Measurements from ENCODE around the gene PCDH15. TPM values are rescaled to one million over a fixed set of nuclear protein-coding genes. Genes with fewer than 3 reads are reported as not detected.
"Not testable (repeated sequence)": the region's sequence is repeated elsewhere in the genome, so short reads cannot be mapped to it uniquely, and the experiment has no call there.

Gene PCDH15
- total RNA-seq, 1 donor from 2014 or later, result not detected

- no peaks in the 10 kb centered on the region for H3K27me3 Mint-ChIP-seq (ENCODE audit: low read depth)
- DNase-seq (ENCODE audit: low spot score), result no peak
- TF ChIP-seq, protein P1, sequence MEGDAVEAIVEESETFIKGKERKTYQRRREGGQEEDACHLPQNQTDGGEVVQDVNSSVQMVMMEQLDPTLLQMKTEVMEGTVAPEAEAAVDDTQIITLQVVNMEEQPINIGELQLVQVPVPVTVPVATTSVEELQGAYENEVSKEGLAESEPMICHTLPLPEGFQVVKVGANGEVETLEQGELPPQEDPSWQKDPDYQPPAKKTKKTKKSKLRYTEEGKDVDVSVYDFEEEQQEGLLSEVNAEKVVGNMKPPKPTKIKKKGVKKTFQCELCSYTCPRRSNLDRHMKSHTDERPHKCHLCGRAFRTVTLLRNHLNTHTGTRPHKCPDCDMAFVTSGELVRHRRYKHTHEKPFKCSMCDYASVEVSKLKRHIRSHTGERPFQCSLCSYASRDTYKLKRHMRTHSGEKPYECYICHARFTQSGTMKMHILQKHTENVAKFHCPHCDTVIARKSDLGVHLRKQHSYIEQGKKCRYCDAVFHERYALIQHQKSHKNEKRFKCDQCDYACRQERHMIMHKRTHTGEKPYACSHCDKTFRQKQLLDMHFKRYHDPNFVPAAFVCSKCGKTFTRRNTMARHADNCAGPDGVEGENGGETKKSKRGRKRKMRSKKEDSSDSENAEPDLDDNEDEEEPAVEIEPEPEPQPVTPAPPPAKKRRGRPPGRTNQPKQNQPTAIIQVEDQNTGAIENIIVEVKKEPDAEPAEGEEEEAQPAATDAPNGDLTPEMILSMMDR (IDR thresholded peaks at IDR 0.05), result no peak
Observed at GRCh38 chr10:54441275-54441674, 359.8 kb downstream of the PCDH15 start.

GRCh38 chr10:54434782-54435181 lies 366.2 kb downstream of the PCDH15 start:
- Mint-ChIP-seq H3K4me3 (ENCODE audit: unreplicated experiment) (no peak overlapping the region), H3K27me3 (ENCODE audit: low read depth) (no peaks in the 10 kb centered on the region)

More at GRCh38 chr10:54441275-54441674, 359.8 kb downstream of the PCDH15 start:
- Mint-ChIP-seq H3K27ac (ENCODE audit: unreplicated experiment) (no peak overlapping the region), H3K36me3 (ENCODE audit: low read depth) (no peaks in the 10 kb centered on the region), H3K4me1 (ENCODE audit: low read depth) (no peaks in the 10 kb centered on the region), H3K4me3 (ENCODE audit: unreplicated experiment) (no peak overlapping the region), H3K9me3 (ENCODE audit: low read depth) (no peaks in the 10 kb centered on the region)

GRCh38 chr10:54415483-54415882 lies 385.5 kb downstream of the PCDH15 start:
- TF ChIP-seq, protein P1 (IDR thresholded peaks at IDR 0.05), result peak; percentile 60
- no peaks in the 10 kb centered on the region for H3K36me3 Mint-ChIP-seq (ENCODE audit: low read depth)
- no peak overlapping the region for H3K27ac Mint-ChIP-seq (ENCODE audit: unreplicated experiment)
- no peaks in the 10 kb centered on the region for H3K9me3 Mint-ChIP-seq (ENCODE audit: low read depth)
- H3K4me1 Mint-ChIP-seq (ENCODE audit: low read depth), result no peaks in the 10 kb centered on the region
- H3K27me3 Mint-ChIP-seq (ENCODE audit: low read depth), result no peaks in the 10 kb centered on the region
- no peak overlapping the region for H3K4me3 Mint-ChIP-seq (ENCODE audit: unreplicated experiment)
- DNase-seq (ENCODE audit: low spot score), result no peak

More at GRCh38 chr10:54434782-54435181, 366.2 kb downstream of the PCDH15 start:
- Mint-ChIP-seq H3K4me1 (ENCODE audit: low read depth) (no peaks in the 10 kb centered on the region), H3K36me3 (ENCODE audit: low read depth) (no peaks in the 10 kb centered on the region), H3K9me3 (ENCODE audit: low read depth) (peaks cover 14% of the 10 kb centered on the region), H3K27ac (ENCODE audit: unreplicated experiment) (no peak overlapping the region)
- TF ChIP-seq, protein P1 (IDR thresholded peaks at IDR 0.05), result no peak
- no peak for DNase-seq (ENCODE audit: low spot score)

DNA sequence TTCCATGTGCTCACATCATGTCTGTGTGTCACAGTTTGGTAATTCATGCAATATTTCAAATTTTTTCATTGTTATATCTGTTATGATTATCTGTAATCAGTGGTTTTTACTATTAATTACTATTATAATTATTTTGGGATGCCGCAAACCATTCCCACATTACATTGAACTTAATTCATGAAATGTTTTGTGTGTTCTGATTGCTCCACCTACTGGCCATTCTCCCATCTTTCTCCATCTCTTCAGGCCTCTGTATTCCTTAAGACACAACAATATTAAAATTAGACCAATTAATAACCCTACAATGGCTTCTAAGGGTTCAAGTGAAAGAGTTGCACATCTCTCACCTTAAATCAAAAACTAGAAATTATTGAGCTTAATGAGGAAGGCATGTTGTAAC lies 398.5 kb downstream of the PCDH15 start:
- Mint-ChIP-seq H3K4me1 (ENCODE audit: low read depth) (no peaks in the 10 kb centered on the region), H3K9me3 (ENCODE audit: low read depth) (no peaks in the 10 kb centered on the region), H3K4me3 (ENCODE audit: unreplicated experiment) (no peak overlapping the region), H3K36me3 (ENCODE audit: low read depth) (no peaks in the 10 kb centered on the region), H3K27ac (ENCODE audit: unreplicated experiment) (no peak overlapping the region), H3K27me3 (ENCODE audit: low read depth) (peaks cover 12% of the 10 kb centered on the region)
- DNase-seq (ENCODE audit: low spot score), result no peak
- TF ChIP-seq, protein P1 (IDR thresholded peaks at IDR 0.05), result peak; percentile 87

GRCh38 chr10:54396031-54396430 lies 405.0 kb downstream of the PCDH15 start:
- TF ChIP-seq, protein P1 (IDR thresholded peaks at IDR 0.05), result no peak
- Mint-ChIP-seq H3K27me3 (ENCODE audit: low read depth) (peaks cover 17% of the 10 kb centered on the region), H3K9me3 (ENCODE audit: low read depth) (peaks cover 5% of the 10 kb centered on the region), H3K36me3 (ENCODE audit: low read depth) (no peaks in the 10 kb centered on the region), H3K27ac (ENCODE audit: unreplicated experiment) (no peak overlapping the region), H3K4me1 (ENCODE audit: low read depth) (no peaks in the 10 kb centered on the region), H3K4me3 (ENCODE audit: unreplicated experiment) (no peak overlapping the region)
- DNase-seq (ENCODE audit: low spot score), result no peak

- H3K4me1 Mint-ChIP-seq (ENCODE audit: low read depth); H3K9me3 Mint-ChIP-seq (ENCODE audit: low read depth); DNase-seq (ENCODE audit: low spot score); H3K4me3 Mint-ChIP-seq (ENCODE audit: unreplicated experiment); H3K27ac Mint-ChIP-seq (ENCODE audit: unreplicated experiment); H3K36me3 Mint-ChIP-seq (ENCODE audit: low read depth): not testable (repeated sequence)
- peaks cover 12% of the 10 kb centered on the region for H3K27me3 Mint-ChIP-seq (ENCODE audit: low read depth)
Observed at GRCh38 chr10:54394598-54394997, 406.4 kb downstream of the PCDH15 start.
